GM13977 (cell line): ENCODE measurements around the gene ALDOA.

Source experiments
- DNase-seq: peaks from one replicate; pipeline ENCODE4 v3.0.0; 2012; ENCODE audit warnings: low spot score
- in situ Hi-C: fragments of 300-500 bp; cut with MboI; formaldehyde crosslinking; loops from one replicate; pipeline ENCODE4 v1.12.0; 2022; ENCODE audit warnings: low sequenced_read_pairs, low pct_unique_long_range_greater_than_20kb, mixed read lengths, inconsistent platforms; ENCODE audit not compliant: unreplicated experiment
- TF ChIP-seq, protein P1 (sequence below): IDR thresholded peaks from 2 replicates; pipeline ENCODE4 v1.5.1; 2012; ENCODE audit warnings: mild to moderate bottlenecking, control low read depth; ENCODE audit not compliant: insufficient read depth; ENCODE audit errors: extremely low read depth, missing control alignments

The ALDOA gene

GRCh38 chr16:30096105-30096861 lies 30.7 kb downstream of the ALDOA start, which contains the start of gene YPEL3:
Gene YPEL3 (minus strand): TSS chr16:30096213. CDS start chr16:30095482, 731 bp downstream.
- DNase-seq, result peak; percentile 99
- TF ChIP-seq, protein P1, sequence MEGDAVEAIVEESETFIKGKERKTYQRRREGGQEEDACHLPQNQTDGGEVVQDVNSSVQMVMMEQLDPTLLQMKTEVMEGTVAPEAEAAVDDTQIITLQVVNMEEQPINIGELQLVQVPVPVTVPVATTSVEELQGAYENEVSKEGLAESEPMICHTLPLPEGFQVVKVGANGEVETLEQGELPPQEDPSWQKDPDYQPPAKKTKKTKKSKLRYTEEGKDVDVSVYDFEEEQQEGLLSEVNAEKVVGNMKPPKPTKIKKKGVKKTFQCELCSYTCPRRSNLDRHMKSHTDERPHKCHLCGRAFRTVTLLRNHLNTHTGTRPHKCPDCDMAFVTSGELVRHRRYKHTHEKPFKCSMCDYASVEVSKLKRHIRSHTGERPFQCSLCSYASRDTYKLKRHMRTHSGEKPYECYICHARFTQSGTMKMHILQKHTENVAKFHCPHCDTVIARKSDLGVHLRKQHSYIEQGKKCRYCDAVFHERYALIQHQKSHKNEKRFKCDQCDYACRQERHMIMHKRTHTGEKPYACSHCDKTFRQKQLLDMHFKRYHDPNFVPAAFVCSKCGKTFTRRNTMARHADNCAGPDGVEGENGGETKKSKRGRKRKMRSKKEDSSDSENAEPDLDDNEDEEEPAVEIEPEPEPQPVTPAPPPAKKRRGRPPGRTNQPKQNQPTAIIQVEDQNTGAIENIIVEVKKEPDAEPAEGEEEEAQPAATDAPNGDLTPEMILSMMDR, result no peak
- in situ Hi-C loops, result no loop called here

- in situ Hi-C loops, result no loop called here
- DNase-seq, result no peak
- TF ChIP-seq, protein P1, result no peak
These were observed 31.5 kb downstream of the ALDOA start for GRCh38 chr16:30096862-30097563.

DNA sequence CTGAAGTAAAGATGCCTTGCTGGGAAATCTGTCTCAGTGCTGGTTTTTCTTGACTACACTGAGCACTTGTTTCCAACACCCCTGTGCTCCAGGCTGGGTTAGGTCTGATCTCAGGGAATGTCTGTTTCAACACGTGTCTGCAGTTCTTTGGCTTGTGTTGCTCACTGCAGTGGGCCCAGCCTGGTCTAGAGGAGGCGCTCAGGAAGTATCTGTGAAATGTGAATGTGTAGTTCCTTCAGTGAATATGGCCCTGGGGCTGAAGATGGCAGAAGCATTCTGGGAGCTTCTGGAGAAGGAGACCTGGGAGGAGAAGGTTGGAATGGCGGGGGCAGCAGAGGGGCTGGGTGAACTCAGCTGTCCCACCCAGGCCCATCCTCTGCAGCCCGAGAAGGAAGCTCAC lies 38.5 kb downstream of the ALDOA start:
- TF ChIP-seq, protein P1, result no peak
- in situ Hi-C loops, result loop anchor here (25.0 kb wide), 2 partner anchors 308 to 508 kb away; partner anchors contain the start of genes ZNF689 and ZNF771
- DNase-seq, result no peak

- TF ChIP-seq, protein P1, result no peak
- in situ Hi-C loops, result loop anchor here (25.0 kb wide), 2 partner anchors 308 to 508 kb away; partner anchors contain the start of genes ZNF689 and ZNF771
- DNase-seq, result no peak
These were observed 38.9 kb downstream of the ALDOA start for GRCh38 chr16:30104492-30104891.

- in situ Hi-C loops, result loop anchor here (25.0 kb wide), 2 partner anchors 304 to 504 kb away; partner anchors contain the start of genes ZNF689 and ZNF771
- TF ChIP-seq, protein P1, result no peak
- DNase-seq, result no peak
These were observed 42.7 kb downstream of the ALDOA start for GRCh38 chr16:30108059-30108850.

DNA sequence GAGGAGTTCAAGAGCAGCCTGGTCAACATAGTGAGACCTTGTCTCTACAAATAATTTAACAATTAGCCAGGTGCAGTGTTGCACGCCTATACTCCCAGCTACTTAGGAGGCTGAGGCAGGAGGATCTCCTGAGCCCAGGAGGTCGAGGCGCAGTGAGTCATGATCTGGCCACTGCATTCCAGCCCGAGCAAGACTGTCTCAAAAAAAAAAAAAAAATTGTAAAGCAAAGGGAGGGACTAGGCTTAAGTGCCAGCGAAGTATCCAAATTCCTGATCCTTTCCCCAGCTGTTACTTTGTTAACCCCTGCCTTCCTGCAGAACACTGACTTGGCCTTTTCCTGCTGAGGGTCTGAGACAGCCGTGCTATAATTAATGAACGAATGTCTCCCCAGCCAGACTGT lies 45.1 kb downstream of the ALDOA start:
- no peak for DNase-seq
- in situ Hi-C loops, result loop anchor here (25.0 kb wide), 2 partner anchors 302 to 502 kb away; partner anchors contain the start of genes ZNF689 and ZNF771
- TF ChIP-seq, protein P1, result no peak
